NCI-H187 (cell line): Measurements from ENCODE around the gene RFESD.

ENCODE experiments used
- DNase-seq, 2 experiments: peaks; one replicate each; lab custom pipeline; 2025; lab: John Stamatoyannopoulos, UW

Gene RFESD

GRCh38 chr5:95646569-95647431, at the start of gene RFESD:
Gene RFESD (plus strand): TSS chr5:95646777. CDS start chr5:95652272, 5,495 bp downstream.
- peak; percentile 89 to 96 for DNase-seq

- no peak for DNase-seq
These were observed 47.3 kb upstream of the RFESD start for GRCh38 chr5:95599252-95599651.

GRCh38 chr5:95600557-95600956, 46.0 kb upstream of the RFESD start:
- DNase-seq = no peak

GRCh38 chr5:95605786-95606185, 40.8 kb upstream of the RFESD start:
- no peak for DNase-seq

GRCh38 chr5:95606419-95606818, 40.2 kb upstream of the RFESD start:
- DNase-seq = no peak

- DNase-seq = no peak
These were observed 36.9 kb upstream of the RFESD start for GRCh38 chr5:95609711-95610110.

- no peak for DNase-seq
These were observed 36.0 kb upstream of the RFESD start for GRCh38 chr5:95610546-95610945.

- no peak for DNase-seq
These were observed 35.2 kb upstream of the RFESD start for GRCh38 chr5:95611396-95611795.

GRCh38 chr5:95613514-95613913, 33.1 kb upstream of the RFESD start:
- DNase-seq = no peak

- DNase-seq = no peak
These were observed 31.5 kb upstream of the RFESD start for GRCh38 chr5:95615164-95615467.

- DNase-seq = no peak
These were observed 29.5 kb upstream of the RFESD start for GRCh38 chr5:95617057-95617456.

- DNase-seq = no peak
These were observed 27.5 kb upstream of the RFESD start for GRCh38 chr5:95619096-95619495.

GRCh38 chr5:95619514-95620029, 27.0 kb upstream of the RFESD start:
- DNase-seq = no peak

- no peak for DNase-seq
These were observed 26.3 kb upstream of the RFESD start, which contains the start of gene GPR150 for GRCh38 chr5:95620030-95620869. Gene GPR150 (plus strand): TSS chr5:95620087. CDS start chr5:95620276, 189 bp downstream.

GRCh38 chr5:95620870-95621838, 25.4 kb upstream of the RFESD start:
- no peak for DNase-seq

GRCh38 chr5:95621839-95622629, 24.5 kb upstream of the RFESD start:
- no peak for DNase-seq

- no peak for DNase-seq
These were observed 22.9 kb upstream of the RFESD start for GRCh38 chr5:95623706-95624105.

- DNase-seq = no peak
These were observed 22.2 kb upstream of the RFESD start for GRCh38 chr5:95624368-95624767.

- DNase-seq = no peak
These were observed 19.9 kb upstream of the RFESD start for GRCh38 chr5:95626701-95627100.

- DNase-seq = no peak
These were observed 18.4 kb upstream of the RFESD start for GRCh38 chr5:95627971-95628810.
